NCI-H146 treated with DMSO at 0.1 percent for 48 hours (cell line): ENCODE measurements around the gene MID1.
A peak's percentile ranks its signal among the peaks of the same experiment; 100 is the strongest.

Experiments used
- DNase-seq: peaks from one replicate; lab custom pipeline; 2025; ENCODE audit not compliant: unreplicated experiment; lab: John Stamatoyannopoulos, UW

The MID1 gene, protein sequence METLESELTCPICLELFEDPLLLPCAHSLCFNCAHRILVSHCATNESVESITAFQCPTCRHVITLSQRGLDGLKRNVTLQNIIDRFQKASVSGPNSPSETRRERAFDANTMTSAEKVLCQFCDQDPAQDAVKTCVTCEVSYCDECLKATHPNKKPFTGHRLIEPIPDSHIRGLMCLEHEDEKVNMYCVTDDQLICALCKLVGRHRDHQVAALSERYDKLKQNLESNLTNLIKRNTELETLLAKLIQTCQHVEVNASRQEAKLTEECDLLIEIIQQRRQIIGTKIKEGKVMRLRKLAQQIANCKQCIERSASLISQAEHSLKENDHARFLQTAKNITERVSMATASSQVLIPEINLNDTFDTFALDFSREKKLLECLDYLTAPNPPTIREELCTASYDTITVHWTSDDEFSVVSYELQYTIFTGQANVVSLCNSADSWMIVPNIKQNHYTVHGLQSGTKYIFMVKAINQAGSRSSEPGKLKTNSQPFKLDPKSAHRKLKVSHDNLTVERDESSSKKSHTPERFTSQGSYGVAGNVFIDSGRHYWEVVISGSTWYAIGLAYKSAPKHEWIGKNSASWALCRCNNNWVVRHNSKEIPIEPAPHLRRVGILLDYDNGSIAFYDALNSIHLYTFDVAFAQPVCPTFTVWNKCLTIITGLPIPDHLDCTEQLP

GRCh38 chrX:10620121-10620699 is at the start of gene MID1:
TSS of gene MID1 (minus strand) at chrX:10620585. CDS start at chrX:10567547, 53,038 bp downstream.
- DNase-seq: peak; percentile 51

DNA sequence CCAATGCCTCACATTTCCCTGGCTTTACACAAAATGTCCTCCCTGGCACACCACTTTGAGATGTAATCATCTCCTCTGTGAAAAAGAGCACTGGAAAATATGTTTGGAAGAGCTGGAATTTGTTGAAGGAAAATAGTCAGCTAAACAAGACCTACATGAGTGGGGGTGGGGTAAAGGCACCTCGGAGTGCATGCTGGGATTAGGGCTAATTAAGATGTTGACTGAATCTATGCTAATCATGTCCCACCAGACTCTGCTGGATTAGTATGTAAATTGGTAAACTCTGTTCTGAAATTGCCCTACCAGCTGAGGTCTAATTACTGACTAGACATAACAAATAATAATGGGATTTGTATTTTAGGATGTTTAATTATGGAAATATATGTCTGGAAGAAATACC is 46.8 kb upstream of the MID1 start:
- no peak for DNase-seq

GRCh38 chrX:10666102-10666501 is 45.7 kb upstream of the MID1 start:
- DNase-seq: no peak

- DNase-seq: no peak
Observed at GRCh38 chrX:10665681-10666080, 45.3 kb upstream of the MID1 start.

GRCh38 chrX:10660171-10660570 is 39.8 kb upstream of the MID1 start:
- DNase-seq: no peak

- DNase-seq: peak; percentile 94
Observed at GRCh38 chrX:10656214-10656613, 35.8 kb upstream of the MID1 start.

DNA sequence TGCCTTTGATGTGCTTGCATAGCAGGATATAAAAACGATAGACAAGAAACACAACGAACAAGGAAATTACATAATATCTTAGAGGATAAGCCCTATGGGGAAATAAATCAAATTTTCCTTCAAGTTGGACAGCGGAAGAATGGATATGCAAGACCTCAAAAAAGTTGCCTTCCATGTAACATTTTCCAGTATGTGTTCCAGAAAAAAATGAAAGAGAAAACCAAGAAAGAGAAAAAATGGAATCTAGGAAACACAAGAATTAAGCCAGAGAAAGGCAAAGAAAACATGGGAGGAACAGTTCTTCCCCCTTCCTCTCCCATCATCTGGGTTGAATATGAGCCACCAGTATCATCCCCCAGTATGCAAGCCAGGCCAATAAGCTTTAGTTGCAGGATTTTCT is 34.6 kb upstream of the MID1 start:
- DNase-seq: no peak

DNA sequence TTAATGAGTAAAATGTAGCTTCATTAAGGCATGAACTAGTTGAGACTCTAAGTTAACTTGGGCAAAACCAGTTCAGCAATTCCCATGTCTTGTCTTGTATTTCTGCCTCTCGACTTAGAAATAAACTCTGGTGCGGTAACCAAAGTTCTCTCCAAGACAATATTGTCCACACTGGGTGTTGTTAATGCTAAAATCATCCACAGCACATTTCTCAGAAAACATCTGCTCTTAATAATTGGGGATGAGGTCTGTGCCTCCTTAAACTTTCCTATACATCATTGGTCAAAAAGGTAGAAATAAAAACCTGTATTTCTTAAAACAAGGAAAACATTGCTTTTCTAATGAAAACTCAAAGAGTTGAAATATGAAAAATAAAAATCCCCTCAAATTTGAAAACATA is 32.9 kb upstream of the MID1 start:
- DNase-seq: no peak

DNA sequence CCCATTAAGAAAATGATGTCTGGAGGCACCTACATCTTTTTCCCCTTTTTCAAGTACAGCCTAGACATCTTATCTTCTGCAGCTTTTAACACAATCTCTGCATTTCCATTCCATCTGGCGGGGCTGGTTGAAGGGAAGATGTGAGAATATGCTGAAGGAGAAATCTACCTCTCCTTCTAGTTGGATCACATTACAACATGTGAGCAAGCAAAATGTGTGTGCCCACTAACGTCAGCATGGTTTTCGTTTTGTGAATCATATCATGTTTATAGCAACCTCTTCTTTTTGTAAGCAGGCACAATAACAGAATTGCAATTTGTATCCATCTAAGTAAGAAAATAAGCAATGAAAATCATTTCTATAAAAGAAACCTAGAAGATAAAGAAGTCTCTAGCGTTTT is 28.9 kb upstream of the MID1 start:
- DNase-seq: no peak

- no peak for DNase-seq
Observed at GRCh38 chrX:10648614-10649013, 28.2 kb upstream of the MID1 start.

DNA sequence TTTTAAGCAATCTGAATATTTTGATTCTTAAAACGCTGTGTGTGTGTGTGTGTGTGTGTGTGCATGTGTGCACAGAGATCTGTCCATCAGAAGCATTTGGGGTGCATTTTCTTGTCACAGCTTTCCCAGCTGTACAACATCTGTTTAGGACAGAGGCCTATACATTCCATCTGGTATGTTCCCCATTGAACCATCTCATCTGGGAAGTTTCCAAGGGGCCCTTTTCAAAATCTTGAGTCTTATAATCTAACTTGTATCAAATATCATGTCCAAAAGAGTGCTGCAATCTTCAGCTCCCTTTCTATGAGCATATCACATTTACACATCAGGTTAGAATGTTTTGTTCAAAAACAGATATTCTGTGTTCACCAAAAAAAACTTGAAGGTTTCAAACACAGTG is 16.5 kb upstream of the MID1 start:
- DNase-seq: no peak

GRCh38 chrX:10636337-10636736 is 16.0 kb upstream of the MID1 start:
- DNase-seq: peak; percentile 4

DNA sequence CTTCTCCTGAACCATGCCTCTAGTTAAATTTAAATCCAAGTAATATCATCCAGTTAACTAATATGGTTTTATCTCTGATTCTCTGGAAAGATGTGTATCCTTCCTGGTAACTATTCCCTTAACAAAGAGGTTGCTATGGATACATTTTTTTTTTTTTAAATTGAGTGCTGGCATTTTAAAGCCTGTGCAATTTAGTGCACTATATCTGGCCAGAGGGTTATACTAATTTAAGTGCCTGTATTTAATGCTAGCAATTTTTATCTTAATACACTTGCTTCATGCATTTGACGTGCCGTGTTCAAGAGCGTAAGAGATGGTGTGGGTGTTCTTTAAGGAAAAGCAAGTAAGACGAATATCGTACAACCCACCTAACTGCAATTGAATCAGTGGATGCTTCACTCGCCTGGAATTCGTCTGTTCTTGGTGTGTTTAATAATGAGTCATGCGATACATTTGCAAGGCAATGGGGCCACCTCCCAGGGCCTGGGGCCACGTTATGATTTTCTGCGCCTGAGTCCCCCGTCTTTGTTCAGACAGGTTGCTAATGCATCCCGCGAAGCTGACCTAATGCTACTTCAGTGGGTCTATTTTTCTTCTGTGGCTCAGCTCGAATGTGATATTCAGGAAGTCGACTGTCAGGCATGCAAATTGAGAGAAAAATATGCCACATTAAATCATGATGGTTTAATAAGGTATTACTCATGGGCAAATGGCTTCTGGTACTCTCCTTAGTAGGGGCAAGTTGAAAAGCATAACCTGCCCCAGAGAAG is 14.2 kb upstream of the MID1 start:
- no peak for DNase-seq

DNA sequence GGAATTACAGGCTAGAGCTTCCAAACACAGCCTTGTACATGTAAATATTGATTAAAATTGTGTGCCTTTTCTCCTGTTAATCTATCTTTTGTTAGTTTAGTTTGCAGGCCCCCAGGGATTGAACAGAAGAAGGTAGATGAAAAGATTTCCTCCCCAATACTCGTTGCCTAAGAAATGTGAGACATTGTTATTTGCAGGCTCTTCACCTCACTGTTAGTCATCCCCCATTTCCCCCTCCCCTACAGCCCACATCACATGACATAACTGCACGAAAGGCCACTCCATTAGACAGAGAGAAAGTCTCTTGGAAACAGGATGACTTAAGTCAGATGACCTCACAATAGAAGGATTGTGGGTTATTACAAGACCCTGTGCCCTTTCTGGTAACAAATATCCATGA is 13.3 kb upstream of the MID1 start:
- peak; percentile 50 for DNase-seq

DNA sequence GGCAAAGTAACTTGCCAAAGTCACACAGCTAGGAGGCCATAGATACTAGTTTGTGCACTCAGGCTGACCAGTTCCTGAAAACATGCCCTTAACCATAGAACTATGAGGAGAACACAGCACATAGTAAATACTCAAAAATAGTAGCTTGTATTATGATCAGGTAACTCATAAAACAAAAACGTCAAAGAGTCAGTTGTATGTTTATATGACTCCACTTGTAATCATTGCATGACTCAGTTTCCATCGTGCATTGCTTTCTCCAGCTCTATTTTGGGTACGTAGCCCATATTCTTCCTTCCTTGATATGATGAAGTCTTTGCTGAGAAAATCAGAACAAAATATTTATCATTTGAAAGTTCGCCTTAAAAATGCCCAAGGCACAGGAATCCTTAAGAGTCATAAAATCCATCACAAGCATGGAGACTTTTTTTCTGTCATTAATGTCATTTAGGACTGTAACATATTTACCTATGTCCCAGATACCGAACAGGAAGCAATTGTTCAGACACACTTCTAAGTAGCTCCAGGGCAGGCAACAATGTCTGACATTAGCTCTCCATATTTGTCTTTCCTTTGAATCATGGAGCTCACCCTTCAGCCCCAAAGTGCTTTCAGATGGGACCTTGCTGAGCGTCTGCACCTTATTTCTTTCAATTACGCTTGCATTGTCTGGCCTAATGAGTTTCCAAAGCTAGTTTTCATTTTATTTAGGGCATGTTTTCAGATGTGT is 11.2 kb upstream of the MID1 start:
- peak; percentile 17 for DNase-seq

- DNase-seq: no peak
Observed at GRCh38 chrX:10630320-10630719, 9.9 kb upstream of the MID1 start.

- no peak for DNase-seq
Observed at GRCh38 chrX:10629905-10630304, 9.5 kb upstream of the MID1 start.

GRCh38 chrX:10628906-10629305 is 8.5 kb upstream of the MID1 start:
- no peak for DNase-seq

DNA sequence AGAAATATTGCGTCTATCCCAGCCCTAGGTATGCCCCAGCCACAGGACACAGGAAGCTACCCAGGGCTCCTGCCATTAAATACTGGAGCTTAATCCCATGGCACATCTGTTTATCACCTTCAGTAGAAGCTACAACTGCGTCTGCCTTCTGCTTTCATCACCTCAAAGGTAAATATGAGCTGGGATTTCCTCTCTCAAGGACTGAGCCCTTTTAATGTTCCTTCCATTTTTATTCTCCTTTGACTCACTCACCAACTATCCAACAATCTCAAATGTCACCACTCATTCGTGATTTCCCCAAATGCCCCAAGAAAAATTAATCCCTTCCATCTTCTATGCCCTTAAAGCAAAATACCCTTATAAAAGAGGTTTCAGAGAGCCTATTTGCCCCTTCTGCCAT is 1.8 kb upstream of the MID1 start:
- no peak for DNase-seq

DNA sequence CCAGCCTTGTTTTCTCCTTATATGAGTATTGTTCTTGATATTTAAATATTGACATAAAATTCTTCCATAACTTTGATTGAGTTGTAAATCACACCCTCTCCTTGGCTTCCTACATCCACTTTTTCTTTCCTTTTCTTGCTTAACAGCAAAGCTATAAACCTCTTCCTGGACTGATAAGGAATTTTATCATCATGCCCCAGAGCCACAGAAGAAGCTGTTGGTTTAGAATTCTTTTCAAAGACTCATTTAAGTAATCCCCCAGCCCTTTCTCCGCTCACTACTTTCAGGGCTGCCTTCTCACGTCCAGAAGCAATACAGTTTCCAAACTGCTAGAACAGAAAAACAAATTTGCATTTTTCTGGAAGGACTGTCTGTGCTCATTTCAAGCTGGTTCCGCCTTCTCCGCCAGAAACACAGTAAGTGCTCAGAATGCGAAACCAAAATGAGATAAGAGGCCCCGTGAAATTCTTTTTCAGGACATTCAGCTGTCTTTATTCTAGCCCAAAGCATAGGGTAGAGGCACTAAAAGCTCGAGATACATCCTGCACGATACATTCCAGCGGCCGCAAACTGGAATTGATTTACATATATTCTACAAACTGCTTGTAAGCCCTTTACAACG is 849 bp downstream of the MID1 start:
- DNase-seq: no peak
